Activated effector memory CD4-positive, alpha-beta T cell treated with anti-CD3 and anti-CD28 coated beads, Interleukin-2, amount 50 U/mL, for 16 hours (primary cell): ENCODE measurements around the gene ANKRD33.

Source experiments
- DNase-seq: peaks from one replicate; pipeline ENCODE4 v3.0.0-alpha.2; 2020

Gene ANKRD33

GRCh38 chr12:51863363-51863932, 24.5 kb upstream of the ANKRD33 start:
- no peak for DNase-seq

GRCh38 chr12:51863933-51864832, 23.7 kb upstream of the ANKRD33 start:
- DNase-seq: peak; percentile 71

- DNase-seq: no peak
Observed at GRCh38 chr12:51864833-51865670, 22.9 kb upstream of the ANKRD33 start.

GRCh38 chr12:51865757-51866270, 22.1 kb upstream of the ANKRD33 start:
- no peak for DNase-seq

GRCh38 chr12:51866324-51866723, 21.6 kb upstream of the ANKRD33 start:
- no peak for DNase-seq

- peak; percentile 8 for DNase-seq
Observed at GRCh38 chr12:51866762-51867161, 21.1 kb upstream of the ANKRD33 start.

GRCh38 chr12:51867371-51867770, 20.5 kb upstream of the ANKRD33 start:
- DNase-seq: no peak

GRCh38 chr12:51867796-51868428, 20.0 kb upstream of the ANKRD33 start:
- DNase-seq: peak; percentile 52

- peak; percentile 58 for DNase-seq
Observed at GRCh38 chr12:51868821-51869495, 18.9 kb upstream of the ANKRD33 start.

GRCh38 chr12:51869496-51869865, 18.4 kb upstream of the ANKRD33 start:
- DNase-seq: no peak

GRCh38 chr12:51869931-51870330, 18.0 kb upstream of the ANKRD33 start:
- DNase-seq: no peak

- no peak for DNase-seq
Observed at GRCh38 chr12:51870504-51870903, 17.4 kb upstream of the ANKRD33 start.

GRCh38 chr12:51871126-51871525, 16.8 kb upstream of the ANKRD33 start:
- peak; percentile 45 for DNase-seq

- peak; percentile 37 for DNase-seq
Observed at GRCh38 chr12:51871918-51872688, 15.8 kb upstream of the ANKRD33 start.

GRCh38 chr12:51872689-51872981, 15.3 kb upstream of the ANKRD33 start:
- no peak for DNase-seq

- no peak for DNase-seq
Observed at GRCh38 chr12:51873251-51873994, 14.5 kb upstream of the ANKRD33 start.

GRCh38 chr12:51874000-51874399, 13.9 kb upstream of the ANKRD33 start:
- DNase-seq: no peak

- peak; percentile 60 for DNase-seq
Observed at GRCh38 chr12:51874486-51874885, 13.4 kb upstream of the ANKRD33 start.

GRCh38 chr12:51879102-51879501, 8.8 kb upstream of the ANKRD33 start:
- no peak for DNase-seq

- no peak for DNase-seq
Observed at GRCh38 chr12:51883295-51883694, 4.6 kb upstream of the ANKRD33 start.
